HG03159 (cell line): ENCODE results near the gene AGO4.

Source experiments
- ATAC-seq: cut with Tn5 transposase; IDR thresholded peaks from one replicate; pipeline ENCODE4 v1.9.1; 2021; ENCODE audit warnings: mild to moderate bottlenecking, moderate library complexity; ENCODE audit not compliant: unreplicated experiment

Gene AGO4

GRCh38 chr1:35894183-35894582 lies 86.4 kb downstream of the AGO4 start:
- ATAC-seq: peak; percentile 56

DNA sequence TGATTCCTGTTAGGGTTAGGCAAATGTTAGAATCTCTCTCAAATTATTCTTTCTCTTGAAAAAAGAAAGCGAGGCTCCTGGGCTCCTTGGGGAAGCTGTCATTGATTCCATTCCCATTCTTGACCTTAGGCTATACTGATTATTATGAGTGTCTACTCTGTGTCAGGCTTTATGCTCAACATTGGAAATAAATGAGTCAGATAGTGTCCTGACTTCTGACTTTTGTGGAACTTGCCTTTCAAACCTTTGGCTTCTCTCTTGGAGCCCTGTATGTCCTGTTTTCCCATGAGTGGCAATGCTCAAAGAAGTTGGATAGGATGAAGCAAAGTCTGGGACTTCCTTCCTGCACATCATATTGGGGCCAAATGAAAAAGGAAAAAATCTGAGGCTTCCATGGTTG lies 86.8 kb downstream of the AGO4 start:
- ATAC-seq: no peak

DNA sequence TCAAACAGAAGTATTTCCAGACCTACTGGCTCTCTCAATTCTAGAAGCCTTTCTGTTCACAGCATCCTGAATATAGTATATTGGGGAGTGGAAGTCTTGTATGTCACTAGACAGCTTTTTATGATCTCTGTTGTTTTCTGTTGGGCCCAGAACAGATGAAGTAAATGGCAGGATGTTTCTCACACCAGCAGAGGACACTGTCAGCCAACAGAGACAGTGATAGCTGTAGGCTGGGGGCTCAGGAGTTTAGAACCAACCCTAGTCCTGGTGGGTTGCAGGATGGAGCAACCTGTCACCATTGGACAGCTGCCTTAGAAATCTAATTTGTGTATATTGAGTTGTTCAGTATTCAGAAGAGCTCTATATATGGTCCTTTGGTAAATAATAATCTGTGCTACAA lies 92.1 kb downstream of the AGO4 start:
- no peak for ATAC-seq

GRCh38 chr1:35901235-35901634 lies 93.4 kb downstream of the AGO4 start:
- no peak for ATAC-seq

GRCh38 chr1:35902671-35903070 lies 94.9 kb downstream of the AGO4 start:
- no peak for ATAC-seq
